HG02870 (cell line): Measurements from ENCODE around the gene CCR6.
A peak's percentile ranks its signal among the peaks of the same experiment; 100 is the strongest.

ENCODE experiments used
- ATAC-seq: cut with Tn5 transposase; IDR thresholded peaks from one replicate; pipeline ENCODE4 v1.9.1; 2021; ENCODE audit warnings: mild to moderate bottlenecking, moderate library complexity; ENCODE audit not compliant: unreplicated experiment

CCR6 gene

DNA sequence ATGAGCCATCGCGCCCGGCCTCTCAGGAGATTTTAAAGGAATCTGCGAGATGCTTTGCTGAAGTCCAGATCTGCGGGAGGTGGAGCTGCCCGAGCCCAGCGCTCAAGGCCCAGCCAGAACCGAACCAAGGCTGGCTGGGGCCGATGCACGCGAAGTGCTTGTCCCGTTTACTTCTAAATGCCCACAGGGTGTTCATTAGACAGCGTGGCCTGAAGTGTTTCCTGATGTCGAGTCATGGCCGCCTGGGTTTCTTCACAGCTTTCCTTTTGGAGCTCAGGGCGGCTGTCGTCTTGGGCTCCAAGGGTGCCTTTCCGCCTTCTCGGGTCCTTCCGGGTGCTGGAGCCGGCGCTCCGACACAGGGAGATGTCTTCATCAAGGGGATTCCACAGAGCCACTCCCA, 25.1 kb upstream of the CCR6 start:
- ATAC-seq = no peak

DNA sequence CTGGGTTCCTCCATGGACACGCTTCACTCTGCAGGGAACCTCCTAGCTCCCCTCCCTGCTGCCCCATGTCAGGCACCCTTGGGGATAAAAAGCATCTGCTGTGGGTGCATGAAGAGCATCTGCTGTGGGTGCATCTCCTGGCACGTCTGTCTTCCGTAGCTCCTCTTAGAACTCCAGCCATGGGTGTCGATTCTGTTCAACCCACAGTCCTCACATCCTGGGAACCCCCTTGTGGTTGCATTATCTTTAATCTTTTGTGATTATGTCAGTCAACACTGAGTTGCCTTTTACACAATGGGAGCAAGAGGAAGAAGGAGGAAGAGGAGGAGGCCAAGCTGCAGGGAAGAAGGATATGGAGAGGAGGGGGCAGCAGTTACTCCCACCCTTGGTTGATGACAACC, 24.1 kb upstream of the CCR6 start:
- ATAC-seq = no peak

DNA sequence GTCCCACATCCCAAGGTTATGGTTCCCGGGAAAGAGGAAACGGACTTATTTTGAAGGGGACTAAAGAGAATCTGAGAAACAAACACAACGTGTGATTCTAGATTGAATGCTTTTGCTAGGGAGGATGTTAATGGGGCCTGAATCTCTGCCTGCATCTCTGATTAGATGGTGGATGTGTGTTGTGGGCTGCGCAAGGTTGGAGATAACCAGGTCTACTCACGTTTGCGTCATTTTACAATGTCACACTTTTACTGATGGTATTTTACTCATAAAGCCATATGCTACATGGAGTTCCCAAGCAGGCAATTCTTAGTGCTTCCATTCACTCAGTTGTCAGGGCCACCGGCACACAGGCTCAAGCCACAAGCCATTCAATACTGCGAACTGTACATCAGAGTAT, 23.2 kb upstream of the CCR6 start:
- no peak for ATAC-seq

DNA sequence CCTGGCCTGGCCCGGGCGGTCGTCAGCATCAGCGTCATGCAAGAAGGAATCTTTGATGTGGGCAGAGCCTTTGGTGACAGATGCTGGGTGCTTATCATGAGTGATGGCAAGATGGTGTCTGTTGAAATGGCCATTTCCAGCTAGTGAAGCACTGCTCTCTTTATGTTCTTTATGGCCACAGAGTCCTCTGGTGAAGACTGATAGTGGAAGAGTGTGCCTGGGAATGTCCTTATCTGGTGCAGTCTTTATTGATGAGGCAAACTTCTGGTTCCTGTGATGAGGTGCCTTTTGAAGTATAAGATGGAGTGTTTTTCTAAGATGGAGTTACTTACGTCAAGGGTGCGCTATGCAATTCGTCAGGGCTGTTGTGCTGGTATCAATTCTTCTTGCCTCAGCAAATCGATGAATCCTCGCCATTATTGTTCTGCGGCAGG, 22.6 kb upstream of the CCR6 start:
- ATAC-seq = no peak

DNA sequence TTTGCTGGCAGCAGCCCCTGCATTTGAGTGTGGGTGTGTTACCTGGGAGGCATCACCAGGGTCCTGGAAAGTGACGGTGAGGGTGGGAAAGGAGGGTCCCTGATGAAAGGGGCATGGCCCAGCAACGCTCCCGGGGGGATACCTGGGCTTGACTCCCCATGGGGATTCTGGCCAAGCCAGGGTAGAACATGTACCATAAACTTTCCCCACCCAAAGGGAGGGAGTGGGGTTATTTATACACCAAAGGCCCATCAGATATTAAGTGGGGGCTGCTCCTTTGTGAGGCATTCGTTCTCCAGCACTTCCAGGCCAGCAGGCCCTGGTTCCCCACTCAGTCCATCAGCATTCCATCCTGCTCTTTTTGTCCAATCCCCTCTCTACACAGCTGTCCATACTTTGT, 20.6 kb upstream of the CCR6 start:
- ATAC-seq = no peak

DNA sequence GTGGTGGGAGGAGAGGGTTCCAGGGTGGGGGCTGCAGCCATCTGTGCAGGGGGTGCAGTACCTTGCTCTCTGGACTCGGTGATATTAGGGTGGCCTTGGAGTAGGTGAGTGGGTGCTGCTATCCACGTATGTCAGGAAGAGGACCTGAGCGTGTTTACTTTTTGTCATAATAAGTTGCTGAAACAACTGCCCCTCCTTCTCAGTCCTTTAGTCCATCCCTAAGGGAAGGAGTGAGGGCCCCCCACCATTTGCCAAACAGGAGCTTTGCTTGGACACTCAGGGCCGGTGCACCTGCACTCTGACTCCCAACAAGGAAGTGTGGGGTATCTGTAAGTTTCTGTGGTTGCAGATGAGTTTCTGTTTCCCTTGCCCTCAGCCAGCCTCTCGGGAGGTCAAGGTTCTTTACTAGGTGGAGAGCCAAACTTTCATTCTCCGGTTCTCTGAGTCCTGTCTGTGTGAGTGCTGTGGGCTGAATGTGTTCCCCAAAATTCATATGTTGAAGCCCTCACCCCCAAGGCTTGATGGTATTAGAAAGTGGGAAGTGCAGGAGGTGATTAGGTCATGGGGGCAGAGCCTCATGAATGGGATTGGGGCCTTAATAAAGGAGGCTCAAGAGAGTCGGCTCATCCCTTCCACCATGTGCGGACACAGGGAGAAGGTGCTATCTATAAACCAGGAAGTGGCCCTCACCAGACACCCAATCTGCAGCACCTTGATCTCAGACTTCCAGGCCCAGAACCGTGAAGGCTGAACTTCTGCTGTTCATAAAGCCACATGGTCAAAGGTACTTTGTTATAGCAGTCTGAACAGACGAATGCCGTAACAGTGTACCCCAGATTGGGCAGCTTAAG, 19.6 kb upstream of the CCR6 start:
- peak; percentile 94 for ATAC-seq

DNA sequence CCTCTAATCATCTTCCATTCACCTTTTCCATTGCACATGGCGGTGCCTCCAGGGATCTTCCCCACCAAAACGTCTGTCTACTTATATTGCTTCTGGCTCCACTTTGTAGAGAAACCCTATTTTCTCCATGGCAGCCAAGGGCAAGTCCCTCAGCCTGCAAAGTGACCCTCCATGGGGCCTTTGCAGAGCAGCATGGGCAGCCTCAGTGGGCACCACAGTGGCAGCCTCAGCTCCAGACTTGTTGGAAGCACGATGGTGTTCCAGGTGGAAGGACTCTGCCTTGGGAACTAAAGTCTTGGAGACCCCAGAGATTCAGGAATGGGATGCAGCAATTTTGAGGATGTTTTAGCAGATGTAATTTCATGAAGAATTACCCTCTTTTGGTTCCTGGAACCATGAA, 18.5 kb upstream of the CCR6 start:
- no peak for ATAC-seq

DNA sequence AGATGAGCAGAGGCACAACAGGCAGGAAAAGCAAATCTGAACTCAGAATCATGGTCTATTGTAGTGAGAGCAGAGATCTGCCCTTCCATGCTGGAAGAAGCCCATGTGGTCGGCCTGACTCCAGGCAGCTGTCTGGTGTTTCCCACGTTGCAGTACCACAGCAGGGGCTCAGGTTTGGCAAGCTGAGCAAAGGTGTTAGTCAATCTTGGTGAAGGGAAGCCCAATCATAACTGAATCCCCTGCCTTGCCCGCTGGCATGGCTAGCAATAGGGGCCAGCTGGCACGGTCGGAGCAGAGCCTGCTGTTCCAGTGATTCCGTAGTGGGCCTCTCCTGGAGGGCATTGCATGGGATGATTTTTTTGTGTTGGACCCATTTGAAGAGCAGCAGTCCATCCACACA, 17.8 kb upstream of the CCR6 start:
- ATAC-seq = no peak

DNA sequence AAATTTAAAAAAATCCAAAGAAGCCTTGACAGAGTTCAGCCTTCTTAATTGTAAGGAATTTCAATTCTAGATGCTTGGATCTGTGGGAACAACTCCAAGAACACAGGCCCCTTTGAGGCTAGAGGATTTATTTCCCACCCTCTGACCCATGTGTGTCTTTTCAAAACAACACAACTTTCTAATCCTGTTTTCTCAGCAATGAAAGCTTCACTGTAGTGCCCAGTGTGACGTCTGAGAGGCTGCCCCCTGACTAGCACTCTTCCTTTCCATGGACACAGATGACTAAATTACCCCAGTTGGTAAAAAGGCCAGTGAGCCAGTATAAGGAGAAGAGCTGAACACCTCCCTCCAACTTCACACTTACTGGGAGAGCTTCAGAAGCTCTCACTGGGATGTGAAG, 16.5 kb upstream of the CCR6 start:
- ATAC-seq = no peak

DNA sequence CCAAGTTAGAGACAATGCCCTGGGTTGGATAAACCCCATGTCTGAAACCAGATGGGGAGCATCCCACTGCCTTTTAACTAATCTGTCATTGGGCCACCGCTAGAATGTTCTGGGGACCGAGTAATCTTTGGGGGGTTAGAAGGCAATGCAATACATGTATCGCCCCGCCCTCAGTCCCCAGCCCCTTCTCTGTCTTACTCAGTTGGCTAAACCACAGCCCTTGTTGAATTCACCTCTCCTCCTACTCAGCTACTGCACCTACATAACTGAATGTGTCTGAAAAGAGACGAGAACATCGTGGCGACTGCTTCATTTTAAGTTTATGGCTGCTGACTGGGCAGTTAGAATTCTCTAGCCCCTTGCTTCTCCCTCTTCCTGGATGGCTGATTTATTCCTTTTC, 15.1 kb upstream of the CCR6 start:
- ATAC-seq = no peak

DNA sequence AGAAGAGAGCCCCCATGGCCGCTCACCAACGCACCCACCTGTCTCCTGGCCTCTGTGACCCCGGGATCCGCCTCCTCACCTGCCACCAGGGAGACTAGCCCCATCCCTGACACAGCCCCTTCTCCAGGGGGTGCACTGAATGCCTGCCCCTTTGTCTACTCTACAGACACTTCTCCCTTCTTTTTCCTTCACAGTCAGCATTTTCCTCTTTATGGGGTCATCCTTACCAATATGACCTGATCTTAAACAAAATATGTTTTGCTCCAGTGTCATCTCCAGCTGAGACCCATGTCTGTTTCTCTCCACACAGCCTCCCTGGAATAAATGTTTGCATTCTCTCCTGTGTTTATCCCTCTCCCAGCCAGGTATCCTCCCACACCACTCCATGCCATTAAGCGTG, 14.6 kb upstream of the CCR6 start:
- ATAC-seq = no peak

DNA sequence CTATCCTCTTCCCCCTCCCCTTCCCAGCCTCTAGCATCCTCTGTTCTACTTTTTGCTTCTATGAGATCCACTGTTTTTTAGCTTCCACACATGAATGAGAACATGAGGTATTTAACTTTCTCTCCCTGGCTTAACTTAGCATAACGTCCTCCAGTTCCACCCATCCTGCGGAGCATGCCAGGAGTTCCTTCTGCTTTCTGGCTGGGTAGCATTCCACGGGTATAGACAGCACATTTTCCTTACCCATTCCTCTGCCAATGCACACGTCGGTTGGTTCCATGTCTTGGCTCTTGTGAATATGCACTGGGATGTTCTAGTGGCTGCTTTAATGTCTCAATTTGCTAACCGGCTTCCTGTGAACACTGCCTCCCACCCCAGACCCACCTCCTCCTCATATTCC, 13.2 kb upstream of the CCR6 start:
- ATAC-seq = no peak

DNA sequence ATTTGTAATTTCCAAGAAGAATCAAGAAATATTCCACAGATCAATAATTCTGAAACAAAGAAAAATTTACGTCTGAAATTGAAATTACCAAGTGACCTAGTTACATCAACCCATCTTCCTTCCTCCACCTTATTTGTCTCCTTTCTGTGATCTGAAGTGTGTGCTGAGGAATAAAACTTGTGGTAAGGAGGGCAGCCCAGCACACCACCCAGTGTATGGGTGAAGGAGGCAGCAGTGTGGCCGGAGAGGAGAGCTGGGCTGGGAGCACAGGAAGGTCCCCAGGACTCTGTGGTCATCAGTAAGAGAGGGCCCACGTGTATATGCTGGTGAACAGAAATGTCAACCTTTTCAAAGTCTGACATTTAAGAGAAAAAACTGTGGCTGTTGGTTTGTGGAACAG, 11.3 kb upstream of the CCR6 start:
- ATAC-seq = no peak

DNA sequence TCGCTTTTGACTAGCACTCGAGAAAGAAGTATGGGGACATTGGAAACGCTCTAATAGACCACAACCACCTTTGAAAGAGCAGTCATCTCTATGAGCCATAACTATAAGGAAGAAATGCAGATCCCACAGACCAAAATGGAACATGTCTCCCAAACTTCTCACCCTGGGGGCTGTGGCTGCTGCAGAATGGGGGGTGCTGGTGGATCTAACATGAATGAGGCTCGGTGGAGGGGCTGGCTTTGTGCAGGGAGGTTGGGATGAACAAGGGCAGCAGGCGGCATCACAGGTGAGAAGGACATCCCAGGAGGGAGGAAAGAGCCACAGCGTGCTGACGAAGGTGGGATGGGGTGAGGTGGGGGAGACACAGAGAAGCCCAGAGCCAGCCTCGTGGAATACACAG, 10.5 kb upstream of the CCR6 start:
- ATAC-seq = no peak

DNA sequence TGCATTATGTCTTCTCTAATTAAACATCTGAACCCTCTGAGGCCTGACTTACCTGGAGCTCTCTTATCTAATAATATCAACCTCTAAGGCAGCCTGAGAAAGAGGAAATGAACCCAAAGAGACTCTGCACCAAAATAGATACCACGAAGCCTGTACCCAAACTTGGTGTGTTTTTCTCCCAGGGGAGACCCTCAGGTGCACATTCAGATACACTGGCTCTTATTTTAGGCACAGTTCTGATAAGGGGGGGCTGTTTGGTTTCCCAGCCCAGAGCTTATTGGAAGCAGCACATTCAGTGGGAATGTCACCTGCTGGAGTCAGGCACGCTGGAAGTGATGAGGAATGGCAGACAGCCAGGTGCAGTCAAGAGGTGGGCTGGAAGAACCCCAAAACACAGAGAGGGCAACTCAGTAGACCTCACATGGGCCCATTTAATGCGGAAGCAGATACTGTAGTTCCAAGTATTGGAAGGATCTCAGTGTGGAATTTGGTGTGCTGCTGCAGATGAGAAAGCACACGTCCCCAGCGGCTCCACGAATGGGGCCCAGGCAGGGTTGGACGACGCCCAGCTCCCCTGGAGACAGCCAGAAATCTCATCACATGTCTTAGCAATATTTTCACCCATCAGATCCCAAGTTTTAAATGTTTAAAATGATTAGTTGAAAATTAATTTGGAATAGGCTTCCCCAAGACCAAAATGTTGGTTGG, 9.7 kb upstream of the CCR6 start:
- ATAC-seq = peak; percentile 39

DNA sequence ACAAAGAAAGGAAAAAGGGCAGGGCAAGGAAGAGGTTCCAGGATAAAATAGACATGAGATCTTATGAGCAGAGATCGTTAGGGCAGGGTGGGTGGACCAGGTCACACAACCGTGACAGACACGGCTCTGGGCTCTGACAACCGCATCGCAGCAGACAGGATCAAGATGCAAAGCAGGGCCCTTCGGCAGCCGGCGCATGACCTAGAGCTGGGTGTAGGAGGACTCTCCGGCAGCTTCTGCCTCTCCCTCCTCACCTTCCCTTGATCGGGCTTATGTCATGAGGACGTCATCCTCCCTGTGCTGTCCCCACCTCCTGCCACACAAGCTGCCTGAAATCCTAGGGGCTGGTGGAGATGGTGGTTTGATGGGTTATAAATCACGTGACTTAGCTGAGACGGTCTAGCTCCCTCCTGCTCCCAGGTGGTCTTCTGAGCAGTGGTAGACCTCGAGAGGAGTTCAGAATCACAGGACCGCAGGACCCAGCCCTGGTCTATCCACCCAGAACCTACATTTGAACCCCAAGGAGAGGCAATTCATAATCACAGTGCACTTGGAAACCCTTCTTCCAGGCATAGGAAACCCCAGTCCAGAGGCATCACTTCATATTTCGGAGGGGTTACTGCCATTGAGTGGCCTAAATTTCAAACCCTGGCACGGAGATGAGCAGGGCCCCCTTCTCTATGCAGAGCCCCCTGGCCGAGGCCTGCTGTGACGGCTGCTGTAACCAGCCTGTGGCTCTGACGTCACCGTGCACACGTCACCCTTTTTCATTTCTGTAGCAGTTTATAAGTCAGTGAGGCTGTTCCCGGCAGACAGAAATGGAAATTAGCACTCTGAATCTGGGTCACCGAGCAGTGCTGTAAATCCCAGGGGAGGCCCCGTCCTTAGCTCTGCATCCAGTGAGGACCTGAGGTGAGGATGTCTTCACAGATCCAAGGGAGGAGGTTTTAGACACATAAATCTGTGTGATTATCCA, 8.7 kb upstream of the CCR6 start:
- ATAC-seq = peak; percentile 91

DNA sequence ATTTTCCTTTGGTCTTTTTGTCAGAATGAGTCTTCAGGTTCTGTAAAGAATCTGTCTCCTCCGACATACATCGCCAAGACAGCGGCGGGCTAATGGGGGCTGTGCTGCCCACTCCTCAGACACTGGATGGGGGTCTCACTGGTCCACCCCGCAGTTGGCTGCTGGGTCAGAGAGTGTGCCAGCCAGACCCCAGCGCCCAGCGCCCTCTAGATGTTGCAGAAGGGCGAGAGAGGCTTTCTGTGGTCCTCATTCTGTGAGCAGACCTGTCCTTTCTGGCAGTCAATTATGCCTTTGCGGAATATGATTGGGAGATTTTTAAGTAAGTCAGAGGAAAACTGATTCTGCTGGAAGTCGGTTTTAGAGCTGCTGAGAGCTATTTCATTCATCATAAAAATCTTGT, 7.8 kb upstream of the CCR6 start:
- no peak for ATAC-seq

DNA sequence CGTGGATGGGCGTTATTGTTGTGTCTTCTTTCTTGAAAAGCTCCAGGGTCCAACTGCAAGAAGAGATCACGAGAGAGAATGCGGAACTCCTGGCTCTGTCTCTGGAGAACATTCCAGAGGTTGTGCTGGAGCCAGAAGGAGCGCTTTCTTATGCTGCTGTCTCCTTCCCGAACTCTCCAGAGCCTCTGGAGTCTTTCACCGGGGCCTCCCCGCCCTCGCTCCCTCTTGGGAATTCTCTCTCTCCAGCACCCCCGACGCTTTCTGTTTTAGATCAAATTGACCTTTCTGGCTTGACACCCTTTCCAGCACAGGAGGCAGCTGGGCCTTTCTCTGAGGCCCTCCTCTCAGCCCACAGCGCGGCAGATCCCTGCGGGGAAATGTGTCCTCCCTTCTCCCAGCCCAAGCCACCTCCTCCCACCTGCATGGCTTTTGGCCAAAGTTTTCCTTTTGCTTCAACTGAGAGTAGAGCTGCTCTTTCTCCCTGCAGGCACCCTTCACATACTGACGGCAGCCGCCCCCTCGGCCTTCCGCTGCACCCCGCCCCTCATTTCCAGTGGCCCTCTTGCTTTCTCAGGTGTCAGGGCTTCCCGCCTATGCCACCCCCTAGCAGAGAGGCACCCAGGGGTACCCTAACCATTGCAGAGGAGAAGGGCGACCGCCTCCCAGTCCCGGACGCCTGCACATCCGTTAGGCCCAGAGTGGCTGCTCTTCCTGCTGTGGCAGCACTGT, 6.6 kb upstream of the CCR6 start:
- ATAC-seq = no peak

DNA sequence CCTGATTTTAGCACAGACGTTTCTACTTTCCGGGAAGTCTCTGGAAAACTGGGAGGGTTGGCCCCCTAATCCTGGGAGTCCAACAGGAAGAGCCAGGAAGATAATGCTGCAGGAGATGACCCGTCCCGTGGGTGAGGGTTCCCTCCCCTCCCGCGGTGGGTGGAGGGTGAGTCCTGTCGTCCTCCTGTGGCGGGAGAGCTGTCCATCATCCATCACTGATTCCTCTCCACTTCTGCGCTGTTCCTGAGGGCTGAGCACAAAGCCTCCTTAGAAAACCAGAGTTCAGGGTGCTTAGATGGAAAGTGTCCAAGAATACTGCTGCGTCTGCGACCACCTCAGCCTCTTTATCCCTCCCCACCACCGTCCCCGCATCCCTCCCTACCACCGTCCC, 6.1 kb upstream of the CCR6 start:
- no peak for ATAC-seq

DNA sequence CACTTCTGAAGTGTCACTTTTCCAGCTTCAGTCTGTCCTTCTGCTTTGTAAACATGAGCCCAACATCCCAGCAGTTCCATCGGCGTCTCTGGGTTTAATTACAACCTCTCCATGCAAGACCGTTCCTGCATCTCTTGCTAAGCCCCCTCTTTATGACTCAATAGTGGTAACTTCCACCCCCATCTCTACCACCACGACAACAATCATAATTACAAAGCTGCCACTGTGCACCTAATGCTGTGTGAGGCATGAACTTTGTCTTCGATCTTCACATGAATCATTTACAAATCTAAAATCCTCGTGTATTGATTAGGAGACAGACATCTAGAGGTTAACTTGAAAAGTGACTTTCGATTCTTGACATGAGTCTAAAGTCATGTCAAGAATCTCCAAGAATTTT, 4.9 kb upstream of the CCR6 start:
- ATAC-seq = no peak

DNA sequence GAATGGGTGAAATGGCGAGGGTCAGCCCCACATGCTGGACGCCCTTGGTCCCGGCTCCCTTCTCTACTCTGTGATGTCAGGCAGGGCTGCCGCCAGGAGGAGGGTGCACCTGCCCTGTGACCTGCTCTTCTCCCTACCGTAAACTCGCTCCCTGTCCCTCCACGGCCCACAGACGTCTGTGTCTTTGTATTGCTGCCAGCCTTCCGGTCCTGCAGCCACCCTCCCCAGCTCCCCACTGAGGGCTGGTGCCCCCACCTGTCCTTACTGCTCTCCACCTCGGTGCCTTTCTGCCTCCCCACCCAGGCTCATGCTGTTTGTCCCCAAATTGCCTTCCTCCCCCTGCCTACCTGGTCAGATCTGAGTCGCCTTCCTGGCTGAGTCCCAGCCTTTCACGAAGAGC, 4.1 kb upstream of the CCR6 start:
- ATAC-seq = no peak
